Measurements from ENCODE around the gene CCR5AS.
A peak's percentile ranks its signal among the peaks of the same experiment; 100 is the strongest.

Gene CCR5AS

GRCh38 chr3:46453526-46454208 is 46.8 kb upstream of the CCR5AS start:
- Histone ChIP-seq H3K27me3 (ENCODE audit: insufficient read depth, low read depth, severe bottlenecking) (no peaks in the 10 kb centered on the region), H3K9me3 (ENCODE audit: severe bottlenecking) (no peaks in the 10 kb centered on the region), H3K36me3 (no peaks in the 10 kb centered on the region), H3K27ac (no peak overlapping the region), H3K4me3 (ENCODE audit: low read depth, low read length) (no peak overlapping the region)
- no peak for DNase-seq
- TF ChIP-seq, protein P1, sequence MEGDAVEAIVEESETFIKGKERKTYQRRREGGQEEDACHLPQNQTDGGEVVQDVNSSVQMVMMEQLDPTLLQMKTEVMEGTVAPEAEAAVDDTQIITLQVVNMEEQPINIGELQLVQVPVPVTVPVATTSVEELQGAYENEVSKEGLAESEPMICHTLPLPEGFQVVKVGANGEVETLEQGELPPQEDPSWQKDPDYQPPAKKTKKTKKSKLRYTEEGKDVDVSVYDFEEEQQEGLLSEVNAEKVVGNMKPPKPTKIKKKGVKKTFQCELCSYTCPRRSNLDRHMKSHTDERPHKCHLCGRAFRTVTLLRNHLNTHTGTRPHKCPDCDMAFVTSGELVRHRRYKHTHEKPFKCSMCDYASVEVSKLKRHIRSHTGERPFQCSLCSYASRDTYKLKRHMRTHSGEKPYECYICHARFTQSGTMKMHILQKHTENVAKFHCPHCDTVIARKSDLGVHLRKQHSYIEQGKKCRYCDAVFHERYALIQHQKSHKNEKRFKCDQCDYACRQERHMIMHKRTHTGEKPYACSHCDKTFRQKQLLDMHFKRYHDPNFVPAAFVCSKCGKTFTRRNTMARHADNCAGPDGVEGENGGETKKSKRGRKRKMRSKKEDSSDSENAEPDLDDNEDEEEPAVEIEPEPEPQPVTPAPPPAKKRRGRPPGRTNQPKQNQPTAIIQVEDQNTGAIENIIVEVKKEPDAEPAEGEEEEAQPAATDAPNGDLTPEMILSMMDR (IDR thresholded peaks at IDR 0.05; ENCODE audit: low read depth, low read length), result no peak

GRCh38 chr3:46449755-46450552 is 43.1 kb upstream of the CCR5AS start:
- no peak overlapping the region for H3K4me3 ChIP-seq (ENCODE audit: low read depth, low read length)
- no peaks in the 10 kb centered on the region for H3K27me3 ChIP-seq (ENCODE audit: insufficient read depth, low read depth, severe bottlenecking)
- no peaks in the 10 kb centered on the region for H3K36me3 ChIP-seq
- H3K9me3 ChIP-seq (ENCODE audit: severe bottlenecking), result no peaks in the 10 kb centered on the region
- DNase-seq, result no peak
- H3K27ac ChIP-seq, result no peak overlapping the region
- TF ChIP-seq, protein P1 (IDR thresholded peaks at IDR 0.05; ENCODE audit: low read depth, low read length), result peak; percentile 60

- H3K36me3 ChIP-seq, result no peaks in the 10 kb centered on the region
- no peaks in the 10 kb centered on the region for H3K9me3 ChIP-seq (ENCODE audit: severe bottlenecking)
- no peak for DNase-seq
- no peak overlapping the region for H3K4me3 ChIP-seq (ENCODE audit: low read depth, low read length)
- H3K27ac ChIP-seq, result no peak overlapping the region
- TF ChIP-seq, protein P1 (IDR thresholded peaks at IDR 0.05; ENCODE audit: low read depth, low read length), result no peak
- H3K27me3 ChIP-seq (ENCODE audit: insufficient read depth, low read depth, severe bottlenecking), result no peaks in the 10 kb centered on the region
Observed at GRCh38 chr3:46448721-46449120, 41.9 kb upstream of the CCR5AS start.

DNA sequence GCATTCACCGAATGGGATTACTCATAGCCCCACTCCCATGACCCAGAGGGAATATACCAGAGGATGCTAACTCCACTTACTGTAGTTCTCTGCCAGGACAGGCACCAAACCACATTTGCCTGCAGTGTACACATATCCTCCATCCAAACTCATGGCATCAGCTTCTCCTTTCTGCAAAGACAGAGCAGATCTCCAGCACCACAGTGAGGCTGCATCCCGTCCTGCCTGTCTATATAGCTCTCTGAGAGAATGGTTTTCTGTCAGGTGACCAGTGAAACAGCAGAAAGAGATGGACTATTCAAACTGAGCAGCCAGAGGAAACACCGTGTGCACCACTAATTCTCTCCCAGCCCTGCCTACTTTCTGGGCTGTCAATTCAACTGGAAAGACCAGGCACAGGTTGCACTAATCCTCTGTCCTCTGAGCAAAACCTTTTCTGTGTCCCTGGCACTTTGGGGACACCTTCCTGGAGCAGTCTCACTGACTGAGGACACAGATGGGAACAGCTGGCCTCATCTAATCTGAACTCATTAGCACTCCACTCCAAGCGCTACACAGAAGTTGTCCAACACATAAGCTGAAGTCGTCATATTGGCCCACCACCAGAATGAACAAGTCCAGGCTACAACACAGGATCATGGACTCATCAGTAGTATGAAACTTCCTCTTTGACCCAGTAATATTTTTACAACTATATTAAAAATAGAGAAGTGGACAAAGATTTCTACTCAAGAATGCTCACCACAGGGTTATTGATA is 40.5 kb upstream of the CCR5AS start:
- peak; percentile 54 for DNase-seq
- TF ChIP-seq, protein P1 (IDR thresholded peaks at IDR 0.05; ENCODE audit: low read depth, low read length), result no peak
- Histone ChIP-seq H3K36me3 (no peaks in the 10 kb centered on the region), H3K27me3 (ENCODE audit: insufficient read depth, low read depth, severe bottlenecking) (no peaks in the 10 kb centered on the region), H3K9me3 (ENCODE audit: severe bottlenecking) (no peaks in the 10 kb centered on the region), H3K4me3 (ENCODE audit: low read depth, low read length) (no peak overlapping the region), H3K27ac (no peak overlapping the region)

GRCh38 chr3:46442576-46443530 is 36.0 kb upstream of the CCR5AS start:
- TF ChIP-seq, protein P1 (IDR thresholded peaks at IDR 0.05; ENCODE audit: low read depth, low read length), result peak; percentile 37; the same call in 1 of the 2 replicates
- Histone ChIP-seq H3K27me3 (ENCODE audit: insufficient read depth, low read depth, severe bottlenecking) (no peaks in the 10 kb centered on the region), H3K9me3 (ENCODE audit: severe bottlenecking) (no peaks in the 10 kb centered on the region), H3K27ac (no peak overlapping the region), H3K36me3 (no peaks in the 10 kb centered on the region), H3K4me3 (ENCODE audit: low read depth, low read length) (no peak overlapping the region)
- peak; percentile 24 for DNase-seq
